ENCODE results near the gene PARD3B.
A peak's percentile ranks its signal among the peaks of the same experiment; 100 is the strongest.

The PARD3B gene

GRCh38 chr2:204853905-204854304 lies 308.6 kb downstream of the PARD3B start:
- Histone ChIP-seq H3K27me3 (ENCODE audit: control insufficient read depth, insufficient read depth, low read length) (no peaks in the 10 kb centered on the region), H3K9me3 (replicated peaks; ENCODE audit: low read length) (no peaks in the 10 kb centered on the region), H3K9ac (ENCODE audit: low read depth, low read length) (no peak overlapping the region), H3K4me1 (ENCODE audit: control insufficient read depth, insufficient read depth, low read length) (no peaks in the 10 kb centered on the region), H3K4me2 (ENCODE audit: low read length) (no peak overlapping the region), H3K36me3 (ENCODE audit: insufficient read depth, low read length) (no peaks in the 10 kb centered on the region), H3K4me3 (ENCODE audit: low read length) (no peak overlapping the region)

GRCh38 chr2:204860274-204860673 lies 315.0 kb downstream of the PARD3B start:
- no peak overlapping the region for H3K4me2 ChIP-seq (ENCODE audit: low read length)
- no peaks in the 10 kb centered on the region for H3K4me1 ChIP-seq (ENCODE audit: control insufficient read depth, insufficient read depth, low read length)
- H3K27me3 ChIP-seq (ENCODE audit: control insufficient read depth, insufficient read depth, low read length), result no peaks in the 10 kb centered on the region
- H3K36me3 ChIP-seq (ENCODE audit: insufficient read depth, low read length), result no peaks in the 10 kb centered on the region
- no peak overlapping the region for H3K9ac ChIP-seq (ENCODE audit: low read depth, low read length)
- H3K9me3 ChIP-seq (replicated peaks; ENCODE audit: low read length), result no peaks in the 10 kb centered on the region
- H3K4me3 ChIP-seq (ENCODE audit: low read length), result no peak overlapping the region

- H3K36me3 ChIP-seq (ENCODE audit: insufficient read depth, low read length), result no peaks in the 10 kb centered on the region
- H3K4me1 ChIP-seq (ENCODE audit: control insufficient read depth, insufficient read depth, low read length), result no peaks in the 10 kb centered on the region
- no peak overlapping the region for H3K4me2 ChIP-seq (ENCODE audit: low read length)
- no peaks in the 10 kb centered on the region for H3K27me3 ChIP-seq (ENCODE audit: control insufficient read depth, insufficient read depth, low read length)
- no peak overlapping the region for H3K4me3 ChIP-seq (ENCODE audit: low read length)
- H3K9me3 ChIP-seq (replicated peaks; ENCODE audit: low read length), result no peaks in the 10 kb centered on the region
- no peak overlapping the region for H3K9ac ChIP-seq (ENCODE audit: low read depth, low read length)
Observed at GRCh38 chr2:204862809-204863208, 317.5 kb downstream of the PARD3B start.

GRCh38 chr2:204863336-204863735 lies 318.1 kb downstream of the PARD3B start:
- H3K27me3 ChIP-seq (ENCODE audit: control insufficient read depth, insufficient read depth, low read length), result no peaks in the 10 kb centered on the region
- no peak overlapping the region for H3K9ac ChIP-seq (ENCODE audit: low read depth, low read length)
- no peak overlapping the region for H3K4me2 ChIP-seq (ENCODE audit: low read length)
- no peaks in the 10 kb centered on the region for H3K36me3 ChIP-seq (ENCODE audit: insufficient read depth, low read length)
- H3K4me3 ChIP-seq (ENCODE audit: low read length), result no peak overlapping the region
- no peaks in the 10 kb centered on the region for H3K4me1 ChIP-seq (ENCODE audit: control insufficient read depth, insufficient read depth, low read length)
- no peaks in the 10 kb centered on the region for H3K9me3 ChIP-seq (replicated peaks; ENCODE audit: low read length)

- Histone ChIP-seq H3K4me2 (ENCODE audit: low read length) (peak overlapping the region; percentile 29), H3K4me3 (ENCODE audit: low read length) (no peak overlapping the region), H3K27me3 (ENCODE audit: control insufficient read depth, insufficient read depth, low read length) (no peaks in the 10 kb centered on the region), H3K36me3 (ENCODE audit: insufficient read depth, low read length) (no peaks in the 10 kb centered on the region), H3K9ac (ENCODE audit: low read depth, low read length) (no peak overlapping the region), H3K4me1 (ENCODE audit: control insufficient read depth, insufficient read depth, low read length) (peaks cover 14% of the 10 kb centered on the region), H3K9me3 (replicated peaks; ENCODE audit: low read length) (no peaks in the 10 kb centered on the region)
Observed at GRCh38 chr2:204869132-204869823, 324.0 kb downstream of the PARD3B start.

- H3K4me2 ChIP-seq (ENCODE audit: low read length), result no peak overlapping the region
- no peak overlapping the region for H3K9ac ChIP-seq (ENCODE audit: low read depth, low read length)
- H3K27me3 ChIP-seq (ENCODE audit: control insufficient read depth, insufficient read depth, low read length), result no peaks in the 10 kb centered on the region
- peaks cover 14% of the 10 kb centered on the region for H3K4me1 ChIP-seq (ENCODE audit: control insufficient read depth, insufficient read depth, low read length)
- H3K4me3 ChIP-seq (ENCODE audit: low read length), result no peak overlapping the region
- no peaks in the 10 kb centered on the region for H3K36me3 ChIP-seq (ENCODE audit: insufficient read depth, low read length)
- no peaks in the 10 kb centered on the region for H3K9me3 ChIP-seq (replicated peaks; ENCODE audit: low read length)
Observed at GRCh38 chr2:204870053-204870452, 324.8 kb downstream of the PARD3B start.

- no peaks in the 10 kb centered on the region for H3K27me3 ChIP-seq (ENCODE audit: control insufficient read depth, insufficient read depth, low read length)
- H3K9ac ChIP-seq (ENCODE audit: low read depth, low read length), result no peak overlapping the region
- peaks cover 14% of the 10 kb centered on the region for H3K4me1 ChIP-seq (ENCODE audit: control insufficient read depth, insufficient read depth, low read length)
- H3K4me3 ChIP-seq (ENCODE audit: low read length), result no peak overlapping the region
- H3K4me2 ChIP-seq (ENCODE audit: low read length), result no peak overlapping the region
- H3K36me3 ChIP-seq (ENCODE audit: insufficient read depth, low read length), result no peaks in the 10 kb centered on the region
- H3K9me3 ChIP-seq (replicated peaks; ENCODE audit: low read length), result no peaks in the 10 kb centered on the region
Observed at GRCh38 chr2:204871231-204871953, 326.1 kb downstream of the PARD3B start.

GRCh38 chr2:204876311-204876710 lies 331.0 kb downstream of the PARD3B start:
- Histone ChIP-seq H3K36me3 (ENCODE audit: insufficient read depth, low read length) (no peaks in the 10 kb centered on the region), H3K4me3 (ENCODE audit: low read length) (no peak overlapping the region), H3K9ac (ENCODE audit: low read depth, low read length) (no peak overlapping the region), H3K9me3 (replicated peaks; ENCODE audit: low read length) (no peaks in the 10 kb centered on the region), H3K27me3 (ENCODE audit: control insufficient read depth, insufficient read depth, low read length) (no peaks in the 10 kb centered on the region), H3K4me2 (ENCODE audit: low read length) (no peak overlapping the region), H3K4me1 (ENCODE audit: control insufficient read depth, insufficient read depth, low read length) (no peaks in the 10 kb centered on the region)

GRCh38 chr2:204877691-204878090 lies 332.4 kb downstream of the PARD3B start:
- H3K4me1 ChIP-seq (ENCODE audit: control insufficient read depth, insufficient read depth, low read length), result no peaks in the 10 kb centered on the region
- no peak overlapping the region for H3K4me2 ChIP-seq (ENCODE audit: low read length)
- no peaks in the 10 kb centered on the region for H3K9me3 ChIP-seq (replicated peaks; ENCODE audit: low read length)
- no peaks in the 10 kb centered on the region for H3K27me3 ChIP-seq (ENCODE audit: control insufficient read depth, insufficient read depth, low read length)
- H3K4me3 ChIP-seq (ENCODE audit: low read length), result no peak overlapping the region
- no peak overlapping the region for H3K9ac ChIP-seq (ENCODE audit: low read depth, low read length)
- H3K36me3 ChIP-seq (ENCODE audit: insufficient read depth, low read length), result no peaks in the 10 kb centered on the region

GRCh38 chr2:204880928-204881327 lies 335.7 kb downstream of the PARD3B start:
- Histone ChIP-seq H3K4me2 (ENCODE audit: low read length) (no peak overlapping the region), H3K4me3 (ENCODE audit: low read length) (no peak overlapping the region), H3K27me3 (ENCODE audit: control insufficient read depth, insufficient read depth, low read length) (no peaks in the 10 kb centered on the region), H3K4me1 (ENCODE audit: control insufficient read depth, insufficient read depth, low read length) (no peaks in the 10 kb centered on the region), H3K36me3 (ENCODE audit: insufficient read depth, low read length) (no peaks in the 10 kb centered on the region), H3K9me3 (replicated peaks; ENCODE audit: low read length) (no peaks in the 10 kb centered on the region), H3K9ac (ENCODE audit: low read depth, low read length) (no peak overlapping the region)

- Histone ChIP-seq H3K27me3 (ENCODE audit: control insufficient read depth, insufficient read depth, low read length) (no peaks in the 10 kb centered on the region), H3K4me2 (ENCODE audit: low read length) (no peak overlapping the region), H3K4me3 (ENCODE audit: low read length) (no peak overlapping the region), H3K4me1 (ENCODE audit: control insufficient read depth, insufficient read depth, low read length) (no peaks in the 10 kb centered on the region), H3K9ac (ENCODE audit: low read depth, low read length) (no peak overlapping the region), H3K36me3 (ENCODE audit: insufficient read depth, low read length) (no peaks in the 10 kb centered on the region), H3K9me3 (replicated peaks; ENCODE audit: low read length) (no peaks in the 10 kb centered on the region)
Observed at GRCh38 chr2:204881655-204882054, 336.4 kb downstream of the PARD3B start.

- H3K27me3 ChIP-seq (ENCODE audit: control insufficient read depth, insufficient read depth, low read length), result no peaks in the 10 kb centered on the region
- no peak overlapping the region for H3K4me2 ChIP-seq (ENCODE audit: low read length)
- no peak overlapping the region for H3K4me3 ChIP-seq (ENCODE audit: low read length)
- no peaks in the 10 kb centered on the region for H3K4me1 ChIP-seq (ENCODE audit: control insufficient read depth, insufficient read depth, low read length)
- no peaks in the 10 kb centered on the region for H3K36me3 ChIP-seq (ENCODE audit: insufficient read depth, low read length)
- no peaks in the 10 kb centered on the region for H3K9me3 ChIP-seq (replicated peaks; ENCODE audit: low read length)
- no peak overlapping the region for H3K9ac ChIP-seq (ENCODE audit: low read depth, low read length)
Observed at GRCh38 chr2:204885747-204886146, 340.5 kb downstream of the PARD3B start.

Measured in skeletal muscle satellite cell (primary cell).